GM12872 (cell line): ENCODE results near the gene RALB.

Experiments
- CTCF ChIP-seq: IDR thresholded peaks from 3 replicates; pipeline ENCODE4 v1.5.1; 2011; ENCODE audit warnings: low read depth, mild to moderate bottlenecking, low read length, moderate library complexity; ENCODE audit not compliant: insufficient read depth

RALB gene

GRCh38 chr2:120255986-120256650 is 3.5 kb downstream of the RALB start:
- no peak for TF ChIP-seq CTCF

GRCh38 chr2:120256651-120257000 is 4.0 kb downstream of the RALB start:
- no peak for TF ChIP-seq CTCF

GRCh38 chr2:120257522-120257921 is 4.9 kb downstream of the RALB start:
- TF ChIP-seq CTCF: no peak

GRCh38 chr2:120258196-120258595 is 5.5 kb downstream of the RALB start:
- no peak for TF ChIP-seq CTCF

GRCh38 chr2:120260736-120261135 is 8.1 kb downstream of the RALB start:
- no peak for TF ChIP-seq CTCF

GRCh38 chr2:120261387-120262006 is 8.8 kb downstream of the RALB start:
- no peak for TF ChIP-seq CTCF

GRCh38 chr2:120262150-120262549 is 9.5 kb downstream of the RALB start:
- no peak for TF ChIP-seq CTCF
